HCT116 (cell line): Measurements from ENCODE around the gene SUSD2. TPM values are rescaled to one million over a fixed set of nuclear protein-coding genes. Genes with fewer than 3 reads are reported as not detected.

Experiments
- ATAC-seq: fragments of 200-7000 bp; cut with Tn5 transposase; 2 replicates; pipeline ENCODE4 v1.9.1; 2020; ENCODE audit warnings: mild to moderate bottlenecking, moderate library complexity
- BruUV-seq: library from RNA; stranded (reverse); fragments of 400-500 nt; replicated peaks from 2 replicates; lab custom pipeline; 2021; lab: Mats Ljungman, UMichigan
- CTCF ChIA-PET: fragments of 300-600 bp; sonication (Branson Sonifier 250); formaldehyde crosslinking; loops from one replicate; lab custom pipeline; 2021; ENCODE audit warnings: antibody characterized with exemption; lab: Charles Lee
- POLR2A ChIA-PET: fragments of 300-600, 350-600 bp; sonication (Branson Sonifier 250); formaldehyde crosslinking; loops from one replicate; lab custom pipeline; 2021; ENCODE audit warnings: antibody characterized with exemption; lab: Charles Lee
- RAD21 ChIA-PET, 2 experiments: fragments of 300-600 bp; sonication (Branson Sonifier 250); formaldehyde crosslinking; loops; one replicate each; lab custom pipeline; 2023; ENCODE audit warnings: low total read pairs in 2 of 2; ENCODE audit not compliant: uncharacterized antibody in 2 of 2, unreplicated experiment in 2 of 2, low non-redundant PET in 1 of 2; lab: Charles Lee
- DNase-seq: peaks from one replicate; pipeline ENCODE4 v3.0.0-alpha.2; 2010; ENCODE audit warnings: low read depth, low spot score
- H2AFZ ChIP-seq: fragments of 200-600 bp; shearing (Covaris generic), sonication (generic); 2 replicates; pipeline ENCODE4 v1.6.1; 2017; ENCODE audit warnings: low read depth, mixed run types, mixed read lengths, antibody characterized with exemption, low read length; ENCODE audit not compliant: poor library complexity, severe bottlenecking
- H3K27ac ChIP-seq: 2 replicates; pipeline ENCODE4 v1.5.1; 2012; ENCODE audit warnings: low read depth, low read length
- H3K27me3 ChIP-seq: fragments of 200-600 bp; sonication (generic); 2 replicates; pipeline ENCODE4 v1.6.1; 2016; ENCODE audit warnings: mixed run types, low read length, mixed read lengths; ENCODE audit not compliant: insufficient read depth
- H3K36me3 ChIP-seq, 2 experiments: fragments of 200-500 bp in 1 of 2; fragments of 200-600 bp in 1 of 2; sonication (Bioruptor generic) in 1 of 2; sonication (generic) in 1 of 2; 2 replicates each; pipeline versions ENCODE4 v1.5.1 to v1.6.1; 2014 to 2016; ENCODE audit warnings: low read length in 2 of 2, inconsistent platforms in 1 of 2, mixed read lengths in 1 of 2, mixed run types in 1 of 2; ENCODE audit not compliant: insufficient read depth in 2 of 2, control insufficient read depth in 1 of 2
- H3K4me1 ChIP-seq, 2 experiments: fragments of 200-600 bp in 1 of 2; sonication (generic) in 1 of 2; 2 replicates each; pipeline versions ENCODE4 v1.5.1 to v1.6.1; 2012 to 2017; ENCODE audit warnings: low read length in 2 of 2, inconsistent platforms in 1 of 2, mild to moderate bottlenecking in 1 of 2, mixed read lengths in 1 of 2, mixed run types in 1 of 2, moderate library complexity in 1 of 2; ENCODE audit not compliant: insufficient read depth in 2 of 2, control insufficient read depth in 1 of 2
- H3K4me2 ChIP-seq: fragments of 200-600 bp; sonication (generic); 2 replicates; pipeline ENCODE4 v1.6.1; 2017; ENCODE audit warnings: mixed run types, low read length, mixed read lengths
- H3K4me3 ChIP-seq, 2 experiments: fragments of 200-600 bp in 1 of 2; sonication (generic) in 1 of 2; replicated peaks in 1 of 2; 2 replicates each; pipeline ENCODE4 v1.5.1; 2011 to 2016; ENCODE audit warnings: low read length in 2 of 2, control low read depth in 1 of 2, low read depth in 1 of 2, mild to moderate bottlenecking in 1 of 2, mixed read lengths in 1 of 2, mixed run types in 1 of 2
- H3K79me2 ChIP-seq: fragments of 200-600 bp; sonication (generic); 2 replicates; pipeline ENCODE4 v1.6.1; 2017; ENCODE audit warnings: mild to moderate bottlenecking, mixed run types, low read length, moderate library complexity, mixed read lengths; ENCODE audit not compliant: insufficient read depth
- H3K9ac ChIP-seq: fragments of 200-600 bp; sonication (generic); 2 replicates; pipeline ENCODE4 v1.6.1; 2016; ENCODE audit warnings: low read length, mixed read lengths
- H3K9me2 ChIP-seq: fragments of 200-600 bp; sonication (generic), shearing (Covaris generic); 2 replicates; pipeline ENCODE4 v1.6.1; 2017; ENCODE audit warnings: mixed run types, mild to moderate bottlenecking, moderate library complexity; ENCODE audit not compliant: insufficient read depth
- H3K9me3 ChIP-seq, 2 experiments: fragments of 200-500 bp in 1 of 2; fragments of 200-600 bp in 1 of 2; sonication (Bioruptor generic) in 1 of 2; sonication (generic) in 1 of 2; 2 replicates each; pipeline ENCODE4 v1.6.1; 2014 to 2017; ENCODE audit warnings: low read length in 2 of 2, mixed read lengths in 2 of 2, inconsistent platforms in 1 of 2, low read depth in 1 of 2, mild to moderate bottlenecking in 1 of 2, mixed run types in 1 of 2, moderate library complexity in 1 of 2; ENCODE audit not compliant: control insufficient read depth in 1 of 2, insufficient read depth in 1 of 2
- H4K20me1 ChIP-seq: fragments of 200-600 bp; sonication (generic), shearing (Covaris generic); 2 replicates; pipeline ENCODE4 v1.6.1; 2017; ENCODE audit warnings: mixed run types, mild to moderate bottlenecking, moderate library complexity; ENCODE audit not compliant: insufficient read depth
- CBX3 ChIP-seq: IDR thresholded peaks from 2 replicates; pipeline ENCODE4 v1.6.1; 2012; ENCODE audit warnings: low read depth
- CTCF ChIP-seq, 3 experiments: fragments of 200-600 bp in 1 of 3; sonication (generic) in 1 of 3; IDR thresholded peaks in 2 of 3; conservative IDR thresholded peaks in 1 of 3; 2 replicates each; pipeline ENCODE4 v1.5.1; 2012 to 2017; ENCODE audit warnings: low read depth in 2 of 3, low read length in 2 of 3, antibody characterized with exemption in 1 of 3, borderline replicate concordance in 1 of 3, control low read depth in 1 of 3, mild to moderate bottlenecking in 1 of 3, mixed read lengths in 1 of 3, mixed run types in 1 of 3, moderate library complexity in 1 of 3; ENCODE audit not compliant: insufficient read depth in 1 of 3
- EGR1 ChIP-seq: IDR thresholded peaks from 2 replicates; pipeline ENCODE4 v1.6.1; 2012; ENCODE audit warnings: low read depth
- ELF1 ChIP-seq: IDR thresholded peaks from 2 replicates; pipeline ENCODE4 v1.6.1; 2012; ENCODE audit warnings: low read depth, borderline replicate concordance
- POLR2AphosphoS5 ChIP-seq: IDR thresholded peaks from 2 replicates; pipeline ENCODE4 v1.6.1; 2011; ENCODE audit warnings: mild to moderate bottlenecking, low read depth, low read length, moderate library complexity
- TCF7L2 ChIP-seq: IDR thresholded peaks from 2 replicates; pipeline ENCODE4 v1.7.0; 2011; ENCODE audit warnings: borderline replicate concordance, inconsistent platforms; ENCODE audit not compliant: insufficient read depth, insufficient read length; ENCODE audit errors: extremely low read depth
- intact Hi-C: fragments of 100-400 bp; cut with micrococcal nuclease; formaldehyde crosslinking; loops from 2 replicates; pipeline ENCODE4 v1.10.0; 2022
- total RNA-seq: library from RNA; stranded (reverse); gene quantifications from one replicate; pipeline ENCODE4 v1.2.1, GENCODE V29; 2021; ENCODE audit not compliant: unreplicated experiment
- TF ChIP-seq, protein P1 (sequence below): IDR thresholded peaks from 2 replicates; pipeline ENCODE4 v1.6.1; 2012

Gene SUSD2
- total RNA-seq, 1 experiment from 2014 or later, result 6.6 TPM

GRCh38 chr22:24184057-24184798 lies 2.9 kb downstream of the SUSD2 start:
- Histone ChIP-seq H4K20me1 (no peaks in the 10 kb centered on the region), H3K9me2 (no peaks in the 10 kb centered on the region), H3K9me3 (no peaks in the 10 kb centered on the region), H2AFZ (no peak overlapping the region), H3K4me3 (no peak overlapping the region), H3K27me3 (no peaks in the 10 kb centered on the region), H3K4me1 (peaks cover 17 to 19% of the 10 kb centered on the region in 2 experiments), H3K4me2 (no peak overlapping the region), H3K9ac (no peak overlapping the region), H3K27ac (no peak overlapping the region), H3K36me3 (no peaks in the 10 kb centered on the region), H3K79me2 (no peaks in the 10 kb centered on the region)
- TF ChIP-seq TCF7L2 (no peak), EGR1 (no peak), CTCF (IDR thresholded peaks at IDR 0.05 in 2 of 3, conservative IDR thresholded peaks at IDR 0.05 in 1 of 3; ENCODE audit: borderline replicate concordance in 1 of 3, insufficient read depth in 1 of 3, low read depth in 2 of 3, low read length in 2 of 3) (no peak)
- ATAC-seq (no peak), DNase-seq (no peak)
- CTCF ChIA-PET, result interaction anchor here (1.0 kb wide), 1 partner anchor 9 kb away, joined by 4 read pairs; no protein-coding TSS in a partner anchor
- POLR2A ChIA-PET, result no interaction called here
- intact Hi-C loops, result loop anchor here (10.0 kb wide), 1 partner anchor 341 kb away; no protein-coding TSS in a partner anchor
- BruUV-seq, result no TSS peak
- RAD21 ChIA-PET, result no interaction called here

DNA sequence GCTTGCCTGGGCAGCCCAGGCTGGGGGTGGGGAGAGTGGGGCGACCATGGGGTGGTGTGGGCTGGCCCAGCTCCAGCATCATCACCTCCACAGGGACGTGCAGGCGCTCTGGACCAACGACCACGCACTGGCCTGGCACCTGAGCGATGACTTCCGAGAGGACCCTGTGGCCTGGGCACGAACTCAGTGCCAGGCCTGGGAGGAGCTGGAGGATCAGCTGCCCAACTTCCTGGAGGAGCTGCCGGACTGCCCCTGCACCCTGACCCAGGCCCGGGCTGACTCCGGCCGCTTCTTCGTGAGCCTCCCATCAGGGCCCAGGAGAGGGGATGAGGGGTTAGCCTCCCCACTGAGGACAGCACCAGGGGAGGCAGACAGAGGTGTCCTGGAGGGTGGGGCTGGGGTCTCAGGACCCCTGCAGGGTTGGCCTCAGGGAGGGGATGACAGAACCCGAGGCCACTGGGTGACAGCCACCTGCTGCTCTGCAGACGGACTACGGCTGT lies 3.8 kb downstream of the SUSD2 start:
- POLR2A ChIA-PET, result no interaction called here
- no peak for DNase-seq
- Histone ChIP-seq H3K36me3 (no peaks in the 10 kb centered on the region), H3K4me1 (peaks cover 25 to 27% of the 10 kb centered on the region in 2 experiments), H3K27ac (no peak overlapping the region), H3K79me2 (no peaks in the 10 kb centered on the region), H3K4me3 (no peak overlapping the region), H3K9ac (no peak overlapping the region), H2AFZ (no peak overlapping the region), H3K9me3 (no peaks in the 10 kb centered on the region), H3K9me2 (no peaks in the 10 kb centered on the region), H3K27me3 (no peaks in the 10 kb centered on the region), H4K20me1 (no peaks in the 10 kb centered on the region), H3K4me2 (no peak overlapping the region)
- CTCF ChIA-PET, result interaction anchor here (1.0 kb wide), 1 partner anchor 10 kb away, joined by 4 read pairs; no protein-coding TSS in a partner anchor
- RAD21 ChIA-PET, result no interaction called here
- no TSS peak for BruUV-seq
- intact Hi-C loops, result loop anchor here (10.0 kb wide), 1 partner anchor 340 kb away; no protein-coding TSS in a partner anchor
- no peak for TF ChIP-seq POLR2AphosphoS5
- TF ChIP-seq, protein P1, sequence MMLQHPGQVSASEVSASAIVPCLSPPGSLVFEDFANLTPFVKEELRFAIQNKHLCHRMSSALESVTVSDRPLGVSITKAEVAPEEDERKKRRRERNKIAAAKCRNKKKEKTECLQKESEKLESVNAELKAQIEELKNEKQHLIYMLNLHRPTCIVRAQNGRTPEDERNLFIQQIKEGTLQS, result no peak
- TF ChIP-seq ELF1, result no peak
- TF ChIP-seq CBX3, result no peak
- no peak for ATAC-seq
